HuH-7.5 (cell line): ENCODE measurements around the gene DDX28.
"Not testable (repeated sequence)": the region's sequence is repeated elsewhere in the genome, so short reads cannot be mapped to it uniquely, and the experiment has no call there.

Experiments used
- DNase-seq: peaks from one replicate; pipeline ENCODE4 v3.0.0; 2011; ENCODE audit warnings: low spot score

The DDX28 gene

GRCh38 chr16:68037841-68038597 lies 15.0 kb upstream of the DDX28 start:
- DNase-seq, result no peak

GRCh38 chr16:68035227-68035626 lies 12.2 kb upstream of the DDX28 start:
- DNase-seq, result no peak

GRCh38 chr16:68033101-68033500 lies 10.1 kb upstream of the DDX28 start:
- DNase-seq, result no peak

- no peak for DNase-seq
Observed at GRCh38 chr16:68031951-68032350, 8.9 kb upstream of the DDX28 start.

GRCh38 chr16:68030108-68030507 lies 7.1 kb upstream of the DDX28 start:
- DNase-seq, result not testable (repeated sequence)

- no peak for DNase-seq
Observed at GRCh38 chr16:68028996-68029395, 6.0 kb upstream of the DDX28 start.

- DNase-seq, result no peak
Observed at GRCh38 chr16:68022278-68022727, 729 bp downstream of the DDX28 start.

GRCh38 chr16:68021490-68021889 lies 1.5 kb downstream of the DDX28 start:
- DNase-seq, result no peak

GRCh38 chr16:68019167-68019680 lies 3.8 kb downstream of the DDX28 start:
- no peak for DNase-seq

- DNase-seq, result no peak
Observed at GRCh38 chr16:68015681-68016080, 7.4 kb downstream of the DDX28 start, which contains the start of gene DPEP2NB. TSS of gene DPEP2NB (minus strand) at chr16:68015911. CDS start at chr16:68015770, 141 bp downstream.

- no peak for DNase-seq
Observed at GRCh38 chr16:68013440-68013839, 9.6 kb downstream of the DDX28 start.

- not testable (repeated sequence) for DNase-seq
Observed at GRCh38 chr16:68009872-68010271, 13.2 kb downstream of the DDX28 start.

- no peak for DNase-seq
Observed at GRCh38 chr16:68009157-68009735, 13.8 kb downstream of the DDX28 start.

GRCh38 chr16:68005786-68006286 lies 17.2 kb downstream of the DDX28 start:
- DNase-seq, result no peak

- DNase-seq, result no peak
Observed at GRCh38 chr16:68005211-68005610, 17.8 kb downstream of the DDX28 start.

- DNase-seq, result no peak
Observed at GRCh38 chr16:68003031-68003430, 20.0 kb downstream of the DDX28 start.

GRCh38 chr16:68000450-68000849 lies 22.6 kb downstream of the DDX28 start:
- no peak for DNase-seq

GRCh38 chr16:67999985-68000384 lies 23.0 kb downstream of the DDX28 start:
- DNase-seq, result no peak

- DNase-seq, result not testable (repeated sequence)
Observed at GRCh38 chr16:67998779-67999688, 24.0 kb downstream of the DDX28 start, which contains the start of gene DPEP2. TSS of gene DPEP2 (minus strand) at chr16:67999484. CDS start at chr16:67993212, 6,272 bp downstream.

GRCh38 chr16:67998231-67998778 lies 24.7 kb downstream of the DDX28 start:
- DNase-seq, result not testable (repeated sequence)

GRCh38 chr16:67996666-67997065 lies 26.4 kb downstream of the DDX28 start:
- DNase-seq, result no peak

- no peak for DNase-seq
Observed at GRCh38 chr16:67995423-67995822, 27.6 kb downstream of the DDX28 start.
